OCI-LY7 (cell line): ENCODE data around the gene RET. TPM values are rescaled to one million over a fixed set of nuclear protein-coding genes. Genes with fewer than 3 reads are reported as not detected.

ENCODE experiments used
- BruUV-seq: library from RNA; stranded (reverse); fragments of 400-500 nt; replicated peaks from 2 replicates; lab custom pipeline; 2021; lab: Mats Ljungman, UMichigan
- CTCF ChIA-PET: fragments of 300-600 bp; sonication (Branson Sonifier 250); formaldehyde crosslinking; loops from one replicate; lab custom pipeline; 2022; ENCODE audit warnings: antibody characterized with exemption; ENCODE audit not compliant: unreplicated experiment; lab: Charles Lee
- POLR2A ChIA-PET: fragments of 300-600 bp; sonication (Branson Sonifier 250); formaldehyde crosslinking; loops from one replicate; lab custom pipeline; 2022; ENCODE audit warnings: antibody characterized with exemption; lab: Charles Lee
- DNase-seq: peaks from one replicate; pipeline ENCODE4 v3.0.0-alpha.2; 2015; ENCODE audit warnings: low spot score
- H2AFZ ChIP-seq: fragments of 200-600 bp; sonication (generic), shearing (Covaris generic); 2 replicates; pipeline ENCODE4 v1.6.1; 2014; ENCODE audit warnings: mild to moderate bottlenecking, antibody characterized with exemption, low read length, moderate library complexity
- H3K27ac ChIP-seq: fragments of 200-600 bp; sonication (generic); 2 replicates; pipeline ENCODE4 v1.5.1; 2014; ENCODE audit warnings: mixed run types, low read depth, mild to moderate bottlenecking, moderate library complexity, low read length, inconsistent platforms; ENCODE audit not compliant: poor library complexity, severe bottlenecking
- H3K36me3 ChIP-seq: fragments of 200-600 bp; sonication (generic); 2 replicates; pipeline ENCODE4 v1.6.1; 2014; ENCODE audit warnings: mild to moderate bottlenecking, antibody characterized with exemption, low read length, moderate library complexity, mixed read lengths; ENCODE audit not compliant: insufficient read depth
- H3K4me1 ChIP-seq: fragments of 200-600 bp; sonication (generic); 2 replicates; pipeline ENCODE4 v1.5.1; 2014; ENCODE audit warnings: mild to moderate bottlenecking, low read length; ENCODE audit not compliant: insufficient read depth, poor library complexity, severe bottlenecking
- H3K4me2 ChIP-seq: fragments of 200-600 bp; sonication (generic); 2 replicates; pipeline ENCODE4 v1.6.1; 2014; ENCODE audit warnings: mild to moderate bottlenecking, low read length
- H3K4me3 ChIP-seq: fragments of 200-600 bp; sonication (generic); 2 replicates; pipeline ENCODE4 v1.5.1; 2014; ENCODE audit warnings: mild to moderate bottlenecking, low read depth, low read length; ENCODE audit not compliant: poor library complexity, severe bottlenecking
- H3K79me2 ChIP-seq: fragments of 200-600 bp; sonication (generic); 2 replicates; pipeline ENCODE4 v1.6.1; 2016; ENCODE audit warnings: low read depth, mild to moderate bottlenecking, low read length, moderate library complexity, mixed read lengths; ENCODE audit not compliant: insufficient read depth
- H3K9me2 ChIP-seq: fragments of 200-600 bp; sonication (generic); 2 replicates; pipeline ENCODE4 v1.6.1; 2016; ENCODE audit warnings: mild to moderate bottlenecking, low read length, mixed read lengths; ENCODE audit not compliant: insufficient read depth
- H3K9me3 ChIP-seq: fragments of 200-600 bp; sonication (generic); 2 replicates; pipeline ENCODE4 v1.6.1; 2014; ENCODE audit warnings: mild to moderate bottlenecking, mixed run types, low read length, mixed read lengths
- H4K20me1 ChIP-seq: fragments of 200-600 bp; sonication (generic); 2 replicates; pipeline ENCODE4 v1.6.1; 2014; ENCODE audit warnings: mild to moderate bottlenecking, antibody characterized with exemption, low read length, moderate library complexity, mixed read lengths; ENCODE audit not compliant: insufficient read depth
- EZH2phosphoT487 ChIP-seq: fragments of 200-600 bp; sonication (generic); IDR thresholded peaks from 2 replicates; pipeline ENCODE4 v1.6.1; 2018; ENCODE audit warnings: low read depth, borderline replicate concordance, mild to moderate bottlenecking, mixed run types, antibody characterized with exemption, low read length, moderate library complexity, mixed read lengths
- intact Hi-C: fragments of 100-400 bp; cut with micrococcal nuclease; formaldehyde crosslinking; loops from one replicate; pipeline ENCODE4 v1.10.0; 2022; ENCODE audit not compliant: unreplicated experiment
- total RNA-seq, 2 experiments: library from RNA; depleted of rRNA in 1 of 2; stranded (reverse); fragments of >200 nt in 1 of 2; shearing (Covaris generic) in 1 of 2; gene quantifications; 2 replicates each; pipeline ENCODE4 v1.2.3, GENCODE V29; 2014 to 2022
- TF ChIP-seq, protein P1 (sequence below): fragments of 200-600 bp; sonication (generic); conservative IDR thresholded peaks from 2 replicates; pipeline ENCODE4 v1.5.1; 2014; ENCODE audit warnings: mild to moderate bottlenecking, antibody characterized with exemption, low read length, moderate library complexity, mixed read lengths

RET gene
- total RNA-seq, 2 experiments from 2014 or later, result 0.06 TPM; not detected in 1

DNA sequence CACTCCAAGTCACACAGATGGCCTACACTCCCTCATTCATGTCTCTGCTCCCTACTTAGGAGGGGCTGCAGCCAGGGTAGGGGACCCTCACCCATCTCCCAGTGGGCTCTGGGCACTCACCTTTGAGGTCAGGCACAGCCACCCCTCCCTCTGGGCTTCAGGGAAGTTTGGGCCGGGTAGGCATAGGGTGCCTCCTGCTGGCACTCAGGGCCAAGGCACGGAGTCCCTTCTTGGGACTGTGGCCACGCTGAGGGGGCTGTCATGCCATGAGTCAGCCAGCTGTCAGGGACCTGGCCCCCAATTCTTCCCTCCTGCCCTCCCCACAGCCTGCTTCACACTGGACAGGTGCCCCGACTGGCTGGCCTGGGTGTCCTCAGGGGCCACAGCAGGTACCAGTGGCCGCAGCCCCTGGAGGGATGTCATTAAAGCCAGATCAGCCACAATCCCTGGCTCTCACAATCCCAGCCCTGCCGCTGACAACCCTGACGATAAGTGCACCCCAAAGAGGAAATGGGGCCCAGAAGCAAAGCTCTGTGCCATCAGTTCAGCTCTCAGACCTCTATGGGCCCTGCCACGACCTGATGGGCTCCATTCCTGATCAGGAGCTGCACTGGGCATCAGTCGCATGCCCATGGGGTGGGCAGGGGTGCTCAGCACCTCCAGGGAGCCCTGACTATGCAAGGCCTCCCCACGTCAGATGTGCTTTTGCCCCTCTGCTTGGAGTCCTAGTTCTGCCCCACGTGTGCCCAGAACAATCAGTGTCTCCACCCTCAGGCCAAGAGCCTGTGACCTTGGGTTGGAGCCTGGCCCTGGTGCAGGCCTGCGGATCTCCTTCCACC, 34.1 kb upstream of the RET start:
- no peaks in the 10 kb centered on the region for H4K20me1 ChIP-seq
- ChIA-PET CTCF (no interaction called here), POLR2A (interaction anchor here (0.7 kb wide), 1 partner anchor 337 kb away, joined by 3 read pairs; no protein-coding TSS in a partner anchor)
- no peaks in the 10 kb centered on the region for H3K79me2 ChIP-seq
- H2AFZ ChIP-seq, result no peak overlapping the region
- BruUV-seq, result no TSS peak
- no peak overlapping the region for H3K4me2 ChIP-seq
- no peaks in the 10 kb centered on the region for H3K9me3 ChIP-seq
- no peak for DNase-seq
- no peak for TF ChIP-seq EZH2phosphoT487
- TF ChIP-seq, protein P1, sequence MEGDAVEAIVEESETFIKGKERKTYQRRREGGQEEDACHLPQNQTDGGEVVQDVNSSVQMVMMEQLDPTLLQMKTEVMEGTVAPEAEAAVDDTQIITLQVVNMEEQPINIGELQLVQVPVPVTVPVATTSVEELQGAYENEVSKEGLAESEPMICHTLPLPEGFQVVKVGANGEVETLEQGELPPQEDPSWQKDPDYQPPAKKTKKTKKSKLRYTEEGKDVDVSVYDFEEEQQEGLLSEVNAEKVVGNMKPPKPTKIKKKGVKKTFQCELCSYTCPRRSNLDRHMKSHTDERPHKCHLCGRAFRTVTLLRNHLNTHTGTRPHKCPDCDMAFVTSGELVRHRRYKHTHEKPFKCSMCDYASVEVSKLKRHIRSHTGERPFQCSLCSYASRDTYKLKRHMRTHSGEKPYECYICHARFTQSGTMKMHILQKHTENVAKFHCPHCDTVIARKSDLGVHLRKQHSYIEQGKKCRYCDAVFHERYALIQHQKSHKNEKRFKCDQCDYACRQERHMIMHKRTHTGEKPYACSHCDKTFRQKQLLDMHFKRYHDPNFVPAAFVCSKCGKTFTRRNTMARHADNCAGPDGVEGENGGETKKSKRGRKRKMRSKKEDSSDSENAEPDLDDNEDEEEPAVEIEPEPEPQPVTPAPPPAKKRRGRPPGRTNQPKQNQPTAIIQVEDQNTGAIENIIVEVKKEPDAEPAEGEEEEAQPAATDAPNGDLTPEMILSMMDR, result 0 out of 2 replicates have a peak, but pooled peaks have one; percentile 12
- H3K27ac ChIP-seq, result no peak overlapping the region
- no peaks in the 10 kb centered on the region for H3K36me3 ChIP-seq
- no peaks in the 10 kb centered on the region for H3K9me2 ChIP-seq
- intact Hi-C loops, result no loop called here
- no peaks in the 10 kb centered on the region for H3K4me1 ChIP-seq
- H3K4me3 ChIP-seq, result no peak overlapping the region

DNA sequence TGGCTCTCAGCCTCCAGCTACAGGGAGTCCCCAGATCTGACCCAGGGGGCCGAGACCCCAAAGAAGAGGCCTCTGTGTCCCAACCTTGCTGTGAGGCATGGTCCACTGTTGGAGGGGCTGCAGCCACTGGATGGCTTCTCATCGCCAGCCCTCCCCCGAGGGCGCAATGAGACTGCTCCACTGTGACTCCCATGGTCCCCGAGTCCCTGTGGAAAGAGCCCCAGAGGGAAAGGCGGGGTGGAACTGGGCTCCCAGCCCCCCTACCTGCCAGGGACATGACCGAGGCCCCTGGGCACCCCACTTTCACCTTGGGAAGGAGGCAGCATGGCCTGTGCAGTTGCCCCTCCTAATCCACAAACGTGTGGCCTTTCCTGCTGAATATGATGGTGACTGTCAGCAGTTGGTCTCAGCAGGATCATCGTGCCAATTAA, 33.5 kb upstream of the RET start:
- Histone ChIP-seq H4K20me1 (no peaks in the 10 kb centered on the region), H3K79me2 (no peaks in the 10 kb centered on the region), H3K9me3 (no peaks in the 10 kb centered on the region), H3K4me3 (no peak overlapping the region), H3K4me1 (no peaks in the 10 kb centered on the region), H2AFZ (no peak overlapping the region), H3K4me2 (no peak overlapping the region), H3K9me2 (no peaks in the 10 kb centered on the region), H3K36me3 (no peaks in the 10 kb centered on the region), H3K27ac (no peak overlapping the region)
- ChIA-PET CTCF (no interaction called here), POLR2A (interaction anchor here (0.7 kb wide), 1 partner anchor 336 kb away, joined by 3 read pairs; no protein-coding TSS in a partner anchor)
- no TSS peak for BruUV-seq
- DNase-seq, result no peak
- intact Hi-C loops, result no loop called here
- no peak for TF ChIP-seq EZH2phosphoT487
- TF ChIP-seq, protein P1, result no peak
